Small intestine (tissue), 7 donors: ENCODE data around the gene KIRREL3. TPM values are rescaled to one million over a fixed set of nuclear protein-coding genes. Genes with fewer than 3 reads are reported as not detected.

Experiments
- DNase-seq, 2 donors: peaks; one replicate each; pipeline versions ENCODE4 v3.0.0 to v3.0.0-alpha.2; 2013
- FAIRE-seq: peaks from 2 replicates; lab custom pipeline; 2012; peaks lifted over from hg19 to GRCh38; lab: Jason Lieb, UNC
- H3K27ac ChIP-seq, 3 donors: one replicate each; pipeline ENCODE4 v1.5.1; 2013; ENCODE audit warnings: low read length in 2 of 3, mild to moderate bottlenecking in 2 of 3, control low read depth in 1 of 3, inconsistent platforms in 1 of 3, low read depth in 1 of 3, moderate library complexity in 1 of 3
- H3K27me3 ChIP-seq, 3 donors: one replicate each; pipeline ENCODE4 v1.6.1; 2013; ENCODE audit warnings: low read length in 3 of 3, inconsistent platforms in 1 of 3; ENCODE audit not compliant: control insufficient read depth in 3 of 3, insufficient read depth in 3 of 3
- H3K36me3 ChIP-seq, 3 donors: one replicate each; pipeline ENCODE4 v1.6.1; 2013; ENCODE audit warnings: low read length in 3 of 3, inconsistent platforms in 1 of 3, low read depth in 1 of 3, mild to moderate bottlenecking in 1 of 3, moderate library complexity in 1 of 3; ENCODE audit not compliant: control insufficient read depth in 3 of 3, insufficient read depth in 2 of 3
- H3K4me1 ChIP-seq, 3 donors: one replicate each; pipeline ENCODE4 v1.6.1; 2013; ENCODE audit warnings: low read length in 2 of 3, inconsistent platforms in 1 of 3, low read depth in 1 of 3, mild to moderate bottlenecking in 1 of 3, moderate library complexity in 1 of 3; ENCODE audit not compliant: control insufficient read depth in 3 of 3, insufficient read depth in 2 of 3
- H3K4me3 ChIP-seq, 3 donors: one replicate each; pipeline ENCODE4 v1.5.1; 2013; ENCODE audit warnings: low read length in 3 of 3, control low read depth in 1 of 3, inconsistent platforms in 1 of 3, low read depth in 1 of 3, mild to moderate bottlenecking in 1 of 3, moderate library complexity in 1 of 3
- H3K9me3 ChIP-seq, 2 donors: one replicate each; pipeline ENCODE4 v1.6.1; 2013; ENCODE audit warnings: low read depth in 1 of 2, low read length in 1 of 2; ENCODE audit not compliant: control insufficient read depth in 2 of 2, insufficient read depth in 1 of 2
- WGBS, 3 donors: extraction: QIAGEN DNeasy Blood & Tissue Kit; methylation state at CpG; one replicate each; pipeline ENCODE4 v1.1.7; 2013; 5-methylcytosine and 5-hydroxymethylcytosine counted together
- polyA plus RNA-seq, 4 donors: library from polyadenylated mRNA; stranded (reverse) in 3 of 4; unstranded in 1 of 4; fragments of 200-250 nt in 3 of 4; fragments of 120-200 nt in 1 of 4; gene quantifications; one replicate each; pipeline versions ENCODE4 v1.2.1 to v1.2.3, GENCODE V29; 2013
- donor health status: healthy with polysubstance abuse.
- donor health status: control.
- donor health status: control.
- donor health status: Bipolar disorder and iron deficiency.
- donor health status: healthy.

Gene KIRREL3
- polyA plus RNA-seq, 4 donors, result 0.18 to 0.61 TPM; not detected in 2

DNA sequence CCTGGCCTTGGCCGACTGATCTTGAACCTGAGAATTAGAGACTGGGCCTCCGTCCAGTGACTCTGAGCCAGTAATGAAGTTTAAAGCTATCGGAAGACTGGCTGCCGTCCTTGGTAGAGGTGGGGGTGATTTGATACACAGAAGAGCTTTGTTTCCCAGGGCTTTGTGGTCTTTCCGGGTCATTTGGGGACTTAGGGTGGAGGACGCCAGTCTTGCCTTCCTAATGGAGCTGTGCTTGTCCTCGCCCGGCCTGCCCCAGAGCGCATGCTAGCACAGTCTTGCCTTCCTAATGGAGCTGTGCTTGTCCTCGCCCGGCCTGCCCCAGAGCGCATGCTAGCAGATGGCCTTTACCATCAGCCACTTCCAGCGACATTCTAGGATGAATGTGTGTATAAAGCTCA is 579.3 kb downstream of the KIRREL3 start:
- no peaks in the 10 kb centered on the region for H3K9me3 ChIP-seq
- WGBS, 3 donors, result 74 to 87% (median 86%) methylated on average over 13 of the region's 13 CpGs
- H3K4me3 ChIP-seq, result no peak overlapping the region
- peak overlapping the region in 1 of 3 donors; percentile 11 for H3K27ac ChIP-seq
- H3K4me1 ChIP-seq, result peaks cover 0 to 7% (median under 1%) of the 10 kb centered on the region in 3 donors
- no peak for FAIRE-seq
- peaks cover 0 to 3% (median 0%) of the 10 kb centered on the region in 3 donors for H3K36me3 ChIP-seq
- no peaks in the 10 kb centered on the region for H3K27me3 ChIP-seq
- DNase-seq, result no peak

DNA sequence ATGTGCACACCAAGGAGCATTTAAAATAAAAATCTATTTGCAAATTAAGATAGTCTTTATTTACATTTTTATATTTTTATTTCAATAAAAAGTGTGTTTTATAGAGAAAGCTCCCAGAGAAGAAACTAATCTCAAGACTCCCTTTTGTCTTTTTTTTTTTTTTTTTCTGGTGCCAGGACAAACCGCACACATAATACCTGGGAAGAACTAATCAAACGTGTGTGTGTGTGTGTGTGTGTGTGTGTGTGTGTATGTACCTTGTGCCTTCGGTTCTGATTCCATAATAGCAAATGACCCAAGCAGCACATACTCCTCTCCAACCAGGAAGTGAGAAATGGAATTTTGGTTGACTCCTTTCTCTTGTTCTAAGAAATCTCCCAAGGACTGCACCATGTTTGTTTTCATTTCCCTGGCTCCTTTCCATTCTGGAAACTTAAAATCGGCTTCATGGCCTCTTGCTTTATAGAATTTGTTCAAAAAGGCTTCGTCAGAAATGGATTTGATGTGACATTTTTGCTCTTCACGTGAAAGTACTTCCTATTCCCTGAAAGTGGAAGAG is 579.8 kb downstream of the KIRREL3 start:
- no peak for FAIRE-seq
- no peaks in the 10 kb centered on the region for H3K9me3 ChIP-seq
- H3K36me3 ChIP-seq, result peaks cover 0 to 5% (median 0%) of the 10 kb centered on the region in 3 donors
- H3K4me3 ChIP-seq, result no peak overlapping the region
- peaks cover 0 to 12% (median 5%) of the 10 kb centered on the region in 3 donors for H3K4me1 ChIP-seq
- no peak for DNase-seq
- no peaks in the 10 kb centered on the region for H3K27me3 ChIP-seq
- H3K27ac ChIP-seq, result peak overlapping the region in 2 of 3 donors; percentile 2 to 21
- 46 to 53% (median 53%) methylated on average over 6 of the region's 6 CpGs for WGBS, 3 donors

DNA sequence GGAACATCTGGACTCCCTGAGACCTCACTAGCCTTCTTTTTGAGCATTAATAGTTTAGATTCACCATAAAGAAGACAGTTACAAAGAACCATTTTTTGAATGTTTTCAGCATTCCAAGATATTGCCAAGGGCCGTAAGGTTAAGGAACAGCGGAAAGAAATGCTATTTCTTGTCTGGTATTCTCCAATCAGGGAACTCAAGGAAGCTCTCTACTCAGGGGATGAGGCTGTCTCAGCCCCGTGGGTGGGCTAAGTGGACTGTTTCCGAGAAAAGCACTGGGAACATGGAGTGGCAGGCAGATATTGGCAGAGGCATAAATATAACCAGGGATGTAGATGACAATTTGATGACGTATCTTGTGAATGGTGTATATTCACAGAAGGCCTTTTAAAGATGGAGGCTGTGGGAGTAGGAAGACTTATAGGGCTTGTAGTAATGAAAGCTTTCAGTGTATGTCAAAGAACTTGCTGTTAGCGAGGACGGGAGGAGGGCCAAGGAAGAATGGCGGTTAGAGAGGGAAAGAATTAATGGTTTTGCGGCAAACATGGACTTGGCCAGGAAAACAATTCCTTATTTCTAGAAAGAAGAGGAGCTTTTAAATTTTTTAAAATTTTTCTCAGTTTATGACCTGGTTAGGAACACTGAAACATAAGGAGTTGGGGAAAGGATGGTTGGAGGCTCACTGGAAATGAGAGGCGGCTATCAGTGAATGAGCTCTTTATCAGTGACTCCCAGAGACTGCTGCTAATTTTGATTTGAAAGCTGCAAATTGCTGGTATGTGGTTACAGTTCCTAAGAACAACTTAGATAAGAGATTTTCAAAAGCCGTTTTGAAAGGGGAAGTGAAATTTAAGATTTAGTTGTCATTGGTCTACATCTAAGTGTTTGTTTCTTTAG is 580.5 kb downstream of the KIRREL3 start:
- FAIRE-seq (no peak), DNase-seq (peak in 1 of 2 donors; percentile 24)
- peak overlapping the region in 2 of 3 donors; percentile 2 to 80 for H3K27ac ChIP-seq
- peaks cover 0 to 13% (median 5%) of the 10 kb centered on the region in 3 donors for H3K4me1 ChIP-seq
- 55 to 68% (median 68%) methylated on average over 11 of the region's 11 CpGs for WGBS, 3 donors
- no peaks in the 10 kb centered on the region for H3K27me3 ChIP-seq
- H3K36me3 ChIP-seq, result peaks cover 0 to 10% (median 0%) of the 10 kb centered on the region in 3 donors
- no peaks in the 10 kb centered on the region for H3K9me3 ChIP-seq
- no peak overlapping the region for H3K4me3 ChIP-seq

DNA sequence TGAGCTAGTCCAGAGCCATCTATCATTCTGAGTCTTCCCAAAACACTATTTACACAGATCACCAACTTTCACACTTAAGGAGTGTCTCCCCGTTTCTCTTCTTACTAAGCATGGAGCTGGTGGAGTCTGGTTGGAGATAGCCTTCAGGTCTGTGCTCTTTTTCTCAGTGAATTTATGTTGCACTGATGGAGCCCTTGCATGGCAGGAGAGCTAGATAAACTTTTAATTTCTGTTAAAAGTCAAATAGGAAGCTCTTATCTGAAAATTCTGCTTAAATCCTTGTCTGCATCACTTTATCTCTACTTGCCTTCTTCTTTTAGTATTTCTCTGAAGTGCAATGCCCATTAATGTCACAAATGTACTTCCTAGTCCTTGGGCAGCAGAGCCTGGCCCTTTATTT is 581.7 kb downstream of the KIRREL3 start:
- DNase-seq (no peak), FAIRE-seq (no peak)
- H3K27me3 ChIP-seq, result no peaks in the 10 kb centered on the region
- H3K36me3 ChIP-seq, result peaks cover 0 to 21% (median 0%) of the 10 kb centered on the region in 3 donors
- H3K9me3 ChIP-seq, result no peaks in the 10 kb centered on the region
- WGBS, 3 donors, result 14 to 52% (median 37%) methylated on average over 1 of the region's 1 CpG
- no peak overlapping the region for H3K4me3 ChIP-seq
- no peak overlapping the region for H3K27ac ChIP-seq
- peaks cover 0 to 13% (median 5%) of the 10 kb centered on the region in 3 donors for H3K4me1 ChIP-seq

DNA sequence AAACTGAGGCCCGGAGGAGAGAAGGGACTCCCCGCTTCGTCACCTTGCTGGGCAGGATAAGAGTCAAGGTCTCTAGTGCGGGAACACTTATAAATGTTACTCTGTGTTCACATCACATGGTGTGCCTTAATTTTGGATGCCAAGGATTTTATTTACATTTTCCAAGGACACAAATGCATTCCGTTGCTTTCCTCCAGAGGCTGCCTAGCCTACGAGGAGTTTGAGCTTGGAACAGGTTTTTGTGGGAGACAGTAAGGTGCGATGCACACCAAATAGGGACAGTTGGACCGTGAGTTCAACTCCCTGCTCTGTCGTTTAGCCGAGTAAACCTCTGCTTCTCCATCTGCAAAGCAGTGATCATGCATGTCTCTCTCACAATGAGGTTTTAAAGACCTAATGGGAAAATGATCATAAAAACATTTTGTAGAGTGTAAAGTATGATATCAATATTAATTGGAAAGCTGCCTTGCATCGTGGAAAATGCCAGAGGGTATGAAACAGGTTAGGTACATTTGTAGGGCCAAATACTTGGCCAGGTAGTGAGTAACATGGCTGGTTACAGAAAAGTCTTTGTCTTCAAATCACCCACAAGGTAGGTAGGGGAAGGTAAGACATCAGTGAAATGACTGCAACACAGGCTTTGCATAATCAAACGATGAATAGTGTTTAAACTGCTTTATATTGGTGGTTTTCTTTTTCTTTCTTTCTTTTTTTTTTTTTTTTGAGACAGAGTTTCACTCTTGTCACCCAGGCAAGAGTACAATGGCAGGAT is 583.3 kb downstream of the KIRREL3 start:
- peak overlapping the region in 1 of 3 donors; percentile 24 for H3K4me3 ChIP-seq
- H3K27me3 ChIP-seq, result no peaks in the 10 kb centered on the region
- H3K9me3 ChIP-seq, result no peaks in the 10 kb centered on the region
- no peak for FAIRE-seq
- H3K27ac ChIP-seq, result peak overlapping the region in 1 of 3 donors; percentile 85
- peaks cover 0 to 33% (median 0%) of the 10 kb centered on the region in 3 donors for H3K36me3 ChIP-seq
- WGBS, 3 donors, result 43 to 62% (median 53%) methylated on average over 12 of the region's 12 CpGs
- no peak for DNase-seq
- peaks cover 0 to 13% (median 5%) of the 10 kb centered on the region in 3 donors for H3K4me1 ChIP-seq

DNA sequence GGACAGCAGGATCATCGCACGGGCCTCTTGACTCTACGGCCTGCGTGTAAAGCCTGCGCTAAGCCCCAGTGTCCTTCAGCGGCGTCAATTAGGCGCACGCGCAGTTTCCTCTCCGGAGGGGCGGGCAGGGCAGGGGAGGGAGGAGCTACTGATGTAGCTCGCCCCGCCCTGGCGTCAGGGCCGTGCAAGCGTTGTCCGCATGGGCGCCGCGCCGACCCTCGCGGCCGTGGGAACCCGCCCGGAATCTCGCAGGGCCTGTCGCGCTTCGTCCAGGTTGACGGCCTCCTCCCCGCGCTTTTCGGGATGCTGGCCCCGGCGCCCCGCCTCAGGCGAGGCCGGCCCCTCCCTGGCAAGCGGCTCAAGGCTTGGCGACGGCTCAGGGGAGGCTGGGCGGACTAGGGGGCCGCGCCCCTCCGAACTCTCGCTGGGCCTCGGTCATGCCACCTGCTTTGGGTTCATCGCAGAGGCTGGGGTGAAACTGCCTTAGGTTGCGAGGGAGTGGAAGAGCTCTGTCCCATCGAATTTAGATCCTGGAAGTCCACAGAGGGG is 584.0 kb downstream of the KIRREL3 start:
- Histone ChIP-seq H3K4me3 (peak overlapping the region in 2 of 3 donors; percentile 24 to 40), H3K27me3 (no peaks in the 10 kb centered on the region), H3K36me3 (peaks cover 0 to 40% (median 0%) of the 10 kb centered on the region in 3 donors), H3K9me3 (no peaks in the 10 kb centered on the region), H3K4me1 (peaks cover 0 to 13% (median 5%) of the 10 kb centered on the region in 3 donors), H3K27ac (peak overlapping the region in 2 of 3 donors; percentile 76 to 85)
- FAIRE-seq (no peak), DNase-seq (peak; percentile 56 to 90)
- 6 to 9% (median 6%) methylated on average over 50 to 52 of the region's 52 CpGs for WGBS, 3 donors

DNA sequence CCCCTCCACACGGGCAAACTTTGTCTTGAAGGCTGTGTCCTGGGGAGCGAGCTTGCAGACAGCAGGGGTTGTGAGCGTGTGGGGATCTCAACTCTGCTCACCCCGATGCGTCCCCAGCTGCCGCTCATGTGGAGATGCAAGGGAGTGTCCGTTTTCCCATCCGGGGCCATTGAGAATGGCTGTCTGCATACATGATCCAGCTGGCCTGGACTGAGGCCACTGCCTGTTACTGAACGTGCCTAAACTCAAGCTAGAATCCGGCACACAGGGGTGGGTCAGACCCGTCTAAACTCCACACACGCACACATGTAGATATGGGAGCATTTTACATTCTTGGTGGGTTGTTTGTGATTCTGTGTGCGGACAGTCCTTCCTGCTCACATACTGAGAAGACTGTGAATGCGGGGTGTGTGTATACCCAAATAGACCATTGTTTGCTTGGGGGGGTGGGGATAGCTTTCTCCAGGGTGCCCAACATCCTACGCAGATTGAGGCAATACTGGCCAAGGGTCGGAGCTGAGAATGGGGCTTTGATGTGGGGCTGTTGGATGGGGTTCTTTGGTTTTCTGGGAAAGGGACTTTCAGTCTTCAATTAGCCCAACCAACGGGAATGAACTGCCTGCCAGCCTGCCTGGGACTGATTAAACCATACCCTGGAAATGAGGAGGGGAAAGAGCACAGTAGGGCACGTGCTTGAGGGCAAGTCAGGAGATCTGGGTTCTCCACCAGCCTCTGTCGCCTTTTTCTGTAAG is 584.7 kb downstream of the KIRREL3 start:
- Histone ChIP-seq H3K4me3 (no peak overlapping the region), H3K27me3 (no peaks in the 10 kb centered on the region), H3K36me3 (peaks cover 0 to 44% (median 0%) of the 10 kb centered on the region in 3 donors), H3K27ac (peak overlapping the region in 2 of 3 donors; percentile 76 to 85), H3K4me1 (peaks cover 0 to 10% (median 5%) of the 10 kb centered on the region in 3 donors), H3K9me3 (no peaks in the 10 kb centered on the region)
- WGBS, 3 donors, result 68 to 83% (median 77%) methylated on average over 18 to 19 of the region's 19 CpGs
- DNase-seq (peak in 1 of 2 donors; percentile 54), FAIRE-seq (no peak)
